Fibroblast of skin of abdomen (primary cell): ENCODE data around the gene TMCO6. TPM values are rescaled to one million over a fixed set of nuclear protein-coding genes. Genes with fewer than 3 reads are reported as not detected.
"Not testable (repeated sequence)": the region's sequence is repeated elsewhere in the genome, so short reads cannot be mapped to it uniquely, and the experiment has no call there.

Source experiments
- DNase-seq: peaks from one replicate; pipeline ENCODE4 v3.0.0-alpha.2; 2013
- polyA plus RNA-seq, 2 experiments: library from polyadenylated mRNA; unstranded; fragments of 120-200 nt; gene quantifications; one replicate each; pipeline ENCODE4 v1.2.1, GENCODE V29; 2013; ENCODE audit not compliant: insufficient read length in 2 of 2

TMCO6 gene
- polyA plus RNA-seq (2013, experiment 1 of 2; ENCODE audit: insufficient read length): 8.0 TPM
- polyA plus RNA-seq (2013, experiment 2 of 2; ENCODE audit: insufficient read length): 7.2 TPM

DNA sequence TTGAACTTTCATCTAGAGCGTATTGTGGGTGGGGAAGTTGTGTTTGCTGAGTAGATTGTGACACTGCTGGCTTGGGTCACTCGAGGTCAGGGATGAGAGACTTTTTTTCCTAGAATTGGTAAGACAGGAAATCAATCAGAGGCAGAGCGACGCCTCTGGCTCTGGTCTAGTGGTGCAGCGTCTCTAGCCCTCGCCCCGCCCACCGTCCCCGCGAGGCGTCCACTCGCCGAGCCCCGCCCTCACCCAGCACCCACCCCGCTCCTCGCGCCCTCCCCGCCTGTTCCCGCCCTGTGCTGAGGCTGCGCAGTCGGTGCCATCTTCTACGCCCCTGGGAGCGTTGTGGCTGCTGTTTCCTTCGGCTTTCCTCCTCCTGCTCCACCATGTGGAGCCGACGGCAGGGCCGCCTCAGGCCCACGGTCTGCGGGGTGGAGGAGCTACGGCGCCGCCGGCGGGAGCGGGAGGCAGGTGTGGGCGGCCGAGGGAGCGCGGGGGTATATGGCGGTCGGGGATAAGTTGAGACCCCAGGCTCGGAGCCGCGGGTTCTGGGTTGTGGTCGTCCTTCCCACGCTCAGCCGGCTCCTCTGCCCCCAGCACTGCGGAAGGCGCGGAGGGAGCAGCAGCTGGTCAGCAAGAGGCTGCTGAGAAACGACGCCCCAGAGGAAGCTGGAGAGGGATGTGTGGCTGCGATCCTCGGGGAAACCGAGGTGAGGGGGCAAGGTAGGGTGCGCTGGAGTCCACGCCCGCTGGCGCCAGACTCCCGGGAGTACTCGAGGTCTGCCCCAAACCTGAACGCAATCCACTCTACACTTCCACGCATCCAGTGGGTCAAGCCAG is at the start of gene TMCO6:
TMCO6 (plus strand) TSS at position 304 of the 834 bp plus-strand sequence; CDS start at position 381, 77 bp downstream.
- peak; percentile 94 for DNase-seq

DNA sequence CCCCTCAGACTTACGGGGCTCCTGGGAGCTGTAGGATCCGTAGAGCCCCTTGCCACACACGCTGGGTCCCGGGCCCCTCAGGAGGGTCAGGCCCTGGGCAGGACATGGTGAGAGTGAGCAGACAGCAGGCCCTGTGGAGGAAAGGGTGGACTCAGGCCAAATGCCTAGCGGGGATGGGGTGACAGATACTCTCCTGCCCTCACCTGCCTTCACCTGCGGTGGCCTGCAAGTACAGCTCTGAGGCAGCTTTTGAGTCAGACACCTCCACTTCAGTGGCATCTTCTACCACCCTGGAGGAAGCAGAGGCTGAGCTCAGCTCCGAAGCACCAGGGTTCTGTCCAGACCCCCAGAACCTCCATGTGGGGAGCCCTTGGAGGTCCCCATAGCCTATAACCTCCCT is 48.4 kb upstream of the TMCO6 start:
- no peak for DNase-seq

DNA sequence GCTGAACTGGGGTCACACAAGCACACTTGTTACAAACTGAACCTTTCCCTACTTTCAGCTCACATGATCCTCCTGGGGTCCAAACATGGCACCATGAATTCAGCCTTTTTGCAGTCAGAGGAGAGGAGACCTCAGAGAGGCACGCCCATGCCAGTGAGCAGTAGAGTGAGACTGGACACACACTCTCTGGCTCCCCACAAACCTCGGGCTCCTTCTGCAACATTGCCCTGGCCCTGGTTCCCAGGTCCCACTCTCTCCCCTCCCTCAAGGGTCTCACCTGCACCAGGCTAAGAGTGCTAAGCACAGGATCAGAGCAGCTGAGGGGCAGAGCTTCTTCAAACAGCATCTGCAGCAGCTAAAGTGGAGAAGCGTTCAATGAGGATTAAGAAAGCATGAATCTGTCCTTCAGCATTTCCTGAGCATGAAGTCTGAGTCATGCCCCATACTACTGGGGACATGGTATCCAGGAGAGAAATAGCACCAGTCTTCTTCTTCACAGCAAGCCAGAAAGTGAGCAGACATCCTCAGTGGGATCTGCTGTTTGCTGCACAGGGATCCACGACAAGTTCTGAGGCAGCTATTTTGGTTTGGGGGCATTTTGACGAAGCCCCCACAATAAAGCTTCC is 47.4 kb upstream of the TMCO6 start:
- peak; percentile 42 for DNase-seq

DNA sequence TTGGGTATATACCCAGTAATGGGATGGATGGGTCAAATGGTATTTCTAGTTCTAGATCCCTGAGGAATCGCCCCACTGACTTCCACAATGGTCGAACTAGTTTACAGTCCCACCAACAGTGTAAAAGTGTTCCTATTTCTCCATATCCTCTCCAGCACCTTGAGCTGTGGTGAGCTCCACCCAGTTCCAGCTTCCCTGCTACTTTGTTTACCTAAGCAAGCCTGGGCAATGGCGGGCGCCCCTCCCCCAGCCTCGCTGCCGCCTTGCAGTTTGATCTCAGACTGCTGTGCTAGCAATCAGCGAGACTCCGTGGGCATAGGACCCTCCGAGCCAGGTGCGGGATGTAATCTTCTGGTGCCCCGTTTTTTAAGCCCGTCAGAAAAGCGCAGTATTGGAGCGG is 46.2 kb upstream of the TMCO6 start:
- DNase-seq: not testable (repeated sequence)

DNA sequence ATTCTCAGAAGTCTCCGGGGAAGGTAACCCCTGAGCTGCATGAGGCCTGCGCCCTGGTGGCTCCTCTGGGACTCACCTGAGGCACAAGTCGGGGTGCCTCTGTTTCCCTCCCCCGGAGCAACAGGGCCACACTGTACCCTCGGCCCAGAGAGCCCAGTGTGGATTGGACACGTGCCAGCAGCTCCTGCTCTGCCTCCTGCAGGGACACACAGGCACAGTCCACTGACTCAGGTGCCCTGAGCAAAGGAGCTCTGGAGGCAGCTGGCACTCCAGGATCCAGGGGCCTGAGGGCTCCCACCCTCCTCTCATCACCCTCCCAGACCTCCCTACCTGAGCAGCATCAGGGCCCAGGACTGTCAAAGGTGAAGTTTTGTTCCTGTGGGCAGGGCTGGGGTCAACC is 45.1 kb upstream of the TMCO6 start:
- no peak for DNase-seq

GRCh38 chr5:140595538-140596300 is 43.5 kb upstream of the TMCO6 start:
- DNase-seq: no peak

GRCh38 chr5:140596321-140596741 is 42.9 kb upstream of the TMCO6 start:
- DNase-seq: no peak

- DNase-seq: no peak
These were observed 40.4 kb upstream of the TMCO6 start for GRCh38 chr5:140598836-140599235.

GRCh38 chr5:140600096-140600495 is 39.2 kb upstream of the TMCO6 start:
- no peak for DNase-seq

GRCh38 chr5:140602147-140602546 is 37.1 kb upstream of the TMCO6 start:
- DNase-seq: no peak

- DNase-seq: not testable (repeated sequence)
These were observed 35.9 kb upstream of the TMCO6 start for GRCh38 chr5:140603446-140603698.

- no peak for DNase-seq
These were observed 35.5 kb upstream of the TMCO6 start for GRCh38 chr5:140603734-140604133.

GRCh38 chr5:140605879-140606278 is 33.4 kb upstream of the TMCO6 start:
- DNase-seq: no peak

- DNase-seq: no peak
These were observed 32.2 kb upstream of the TMCO6 start for GRCh38 chr5:140607031-140607430.

DNA sequence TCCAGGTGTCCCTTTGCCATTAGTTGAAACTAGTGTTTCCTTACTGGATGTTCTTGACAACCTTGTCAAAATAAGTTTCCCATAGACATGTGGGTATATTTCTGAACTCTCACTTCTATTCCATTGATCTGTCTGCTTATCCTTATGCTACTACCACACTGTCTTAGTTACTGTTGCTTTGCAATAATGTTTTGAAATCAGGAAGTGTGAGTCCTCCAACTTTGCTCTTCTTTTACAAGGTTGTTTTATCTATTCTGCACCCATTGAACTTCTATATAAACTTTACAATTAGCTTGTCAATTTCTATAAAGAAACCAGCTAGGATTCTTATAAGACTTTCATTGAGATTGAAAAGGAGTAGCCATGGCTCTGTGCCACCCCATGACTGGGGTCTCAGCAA is 30.5 kb upstream of the TMCO6 start:
- no peak for DNase-seq

GRCh38 chr5:140609126-140609525 is 30.1 kb upstream of the TMCO6 start:
- no peak for DNase-seq

DNA sequence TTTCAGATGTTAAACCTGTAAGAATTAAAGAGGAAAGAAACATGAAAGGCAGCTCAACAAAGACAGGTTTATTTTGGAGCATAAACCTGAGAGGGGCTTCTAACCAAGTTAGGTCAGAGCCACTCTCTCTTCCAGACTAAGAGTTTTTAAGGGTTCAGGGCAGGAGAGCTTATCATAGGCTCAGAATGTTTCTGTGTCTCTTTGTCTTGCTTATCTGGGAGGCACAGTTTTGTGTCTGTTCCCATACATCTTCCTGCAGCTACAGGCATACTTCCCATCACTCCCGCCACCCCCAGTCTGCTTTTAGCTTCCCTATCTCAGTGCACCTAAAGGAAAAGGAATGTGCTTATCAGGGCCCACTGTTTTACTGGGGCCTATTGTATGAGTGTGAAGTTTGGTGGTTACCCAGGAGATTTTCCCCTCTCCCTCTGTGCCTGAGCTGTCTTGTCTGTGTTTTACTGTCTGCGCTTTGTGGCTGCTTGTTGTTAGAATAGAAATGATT is 28.2 kb upstream of the TMCO6 start:
- DNase-seq: no peak

GRCh38 chr5:140622301-140622700 is 16.9 kb upstream of the TMCO6 start:
- no peak for DNase-seq

- not testable (repeated sequence) for DNase-seq
These were observed 16.2 kb upstream of the TMCO6 start for GRCh38 chr5:140623061-140623460.

DNA sequence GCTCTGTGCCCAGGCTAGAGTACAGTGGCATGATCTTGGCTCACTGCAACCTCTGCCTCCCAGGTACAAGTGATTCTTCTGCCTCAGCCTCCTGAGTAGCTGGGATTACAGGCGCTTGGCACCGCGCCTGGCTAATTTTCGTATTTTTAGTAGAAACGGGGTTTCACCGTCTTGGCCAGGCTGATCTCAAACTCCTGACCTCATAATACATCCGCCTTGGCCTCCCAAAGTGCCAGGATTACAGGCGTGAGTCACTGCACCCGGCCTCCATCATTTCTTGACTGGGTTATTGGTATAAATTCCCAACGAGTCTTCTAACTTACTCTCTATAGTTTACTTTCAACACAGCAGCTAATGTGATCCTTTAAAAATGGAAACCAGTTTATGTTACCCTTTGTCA is 14.4 kb upstream of the TMCO6 start:
- not testable (repeated sequence) for DNase-seq

- DNase-seq: no peak
These were observed 11.3 kb upstream of the TMCO6 start for GRCh38 chr5:140627972-140628371.

DNA sequence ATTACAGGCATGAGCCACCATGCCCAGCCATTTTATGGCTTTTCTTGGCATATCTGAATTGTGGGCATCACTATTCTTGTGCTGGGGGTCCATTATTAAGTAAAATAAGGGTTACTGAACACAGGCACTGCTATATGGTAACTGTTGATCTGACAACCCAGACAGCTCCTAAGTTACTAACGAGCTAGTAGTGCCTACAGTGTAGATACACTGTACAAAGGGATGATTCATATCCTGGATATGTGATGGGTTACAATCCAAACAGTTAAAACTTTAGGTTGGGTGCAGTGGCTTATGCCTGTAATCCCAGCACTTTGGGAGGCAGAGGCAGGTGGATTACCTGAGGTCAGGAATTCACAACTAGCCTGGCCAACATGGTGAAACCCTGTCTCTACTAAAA is 10.5 kb upstream of the TMCO6 start:
- no peak for DNase-seq
